ENCODE data around the gene NPAS3.
A peak's percentile ranks its signal among the peaks of the same experiment; 100 is the strongest.

NPAS3 gene

GRCh38 chr14:32940711-32941667 is 2.3 kb downstream of the NPAS3 start:
- no peak for DNase-seq (ENCODE audit: low spot score)

- DNase-seq (ENCODE audit: low spot score), result no peak
These were observed 3.0 kb downstream of the NPAS3 start for GRCh38 chr14:32941668-32942065.

GRCh38 chr14:32947081-32947480 is 8.4 kb downstream of the NPAS3 start:
- no peak for DNase-seq (ENCODE audit: low spot score)

GRCh38 chr14:32947792-32948191 is 9.1 kb downstream of the NPAS3 start:
- no peak for DNase-seq (ENCODE audit: low spot score)

GRCh38 chr14:32950584-32950983 is 11.9 kb downstream of the NPAS3 start:
- no peak for DNase-seq (ENCODE audit: low spot score)

GRCh38 chr14:32967421-32967820 is 28.7 kb downstream of the NPAS3 start:
- DNase-seq (ENCODE audit: low spot score), result no peak

- no peak for DNase-seq (ENCODE audit: low spot score)
These were observed 30.4 kb downstream of the NPAS3 start for GRCh38 chr14:32968972-32969544.

GRCh38 chr14:32977913-32978312 is 39.2 kb downstream of the NPAS3 start:
- DNase-seq (ENCODE audit: low spot score), result no peak

GRCh38 chr14:32978691-32979255 is 40.1 kb downstream of the NPAS3 start:
- no peak for DNase-seq (ENCODE audit: low spot score)

GRCh38 chr14:32980178-32980901 is 41.7 kb downstream of the NPAS3 start:
- no peak for DNase-seq (ENCODE audit: low spot score)

GRCh38 chr14:32980902-32981501 is 42.3 kb downstream of the NPAS3 start:
- DNase-seq (ENCODE audit: low spot score), result no peak

GRCh38 chr14:32984241-32984930 is 45.7 kb downstream of the NPAS3 start:
- no peak for DNase-seq (ENCODE audit: low spot score)

- no peak for DNase-seq (ENCODE audit: low spot score)
These were observed 47.2 kb downstream of the NPAS3 start for GRCh38 chr14:32985866-32986265.

- no peak for DNase-seq (ENCODE audit: low spot score)
These were observed 48.3 kb downstream of the NPAS3 start for GRCh38 chr14:32986791-32987540.

GRCh38 chr14:32991691-32992090 is 53.0 kb downstream of the NPAS3 start:
- DNase-seq (ENCODE audit: low spot score), result no peak

GRCh38 chr14:32993921-32994320 is 55.2 kb downstream of the NPAS3 start:
- DNase-seq (ENCODE audit: low spot score), result no peak

GRCh38 chr14:32996343-32996742 is 57.7 kb downstream of the NPAS3 start:
- DNase-seq (ENCODE audit: low spot score), result no peak

- DNase-seq (ENCODE audit: low spot score), result peak; percentile 21
These were observed 59.8 kb downstream of the NPAS3 start for GRCh38 chr14:32998433-32998832.

GRCh38 chr14:33009673-33010072 is 71.0 kb downstream of the NPAS3 start:
- no peak for DNase-seq (ENCODE audit: low spot score)

- DNase-seq (ENCODE audit: low spot score), result no peak
These were observed 71.8 kb downstream of the NPAS3 start for GRCh38 chr14:33010495-33010894.

GRCh38 chr14:33014710-33015109 is 76.0 kb downstream of the NPAS3 start:
- no peak for DNase-seq (ENCODE audit: low spot score)

All from iPS-NIHi11 (cell line).